C4-2B (cell line): Measurements from ENCODE around the gene PRCD.

Experiments
- H3K27ac ChIP-seq: fragments of 450-650 bp; 2 replicates; pipeline ENCODE4 v1.5.1; 2017
- ZFX ChIP-seq: fragments of 450-650 bp; IDR thresholded peaks from 2 replicates; pipeline ENCODE4 v1.6.1; 2017
- TF ChIP-seq, protein P1 (sequence below): fragments of 450-650 bp; conservative IDR thresholded peaks from 2 replicates; pipeline ENCODE4 v1.5.1; 2017; ENCODE audit warnings: mild to moderate bottlenecking

The PRCD gene

GRCh38 chr17:76588182-76588581 lies 48.3 kb downstream of the PRCD start:
- TF ChIP-seq ZFX: no peak
- TF ChIP-seq, protein P1, sequence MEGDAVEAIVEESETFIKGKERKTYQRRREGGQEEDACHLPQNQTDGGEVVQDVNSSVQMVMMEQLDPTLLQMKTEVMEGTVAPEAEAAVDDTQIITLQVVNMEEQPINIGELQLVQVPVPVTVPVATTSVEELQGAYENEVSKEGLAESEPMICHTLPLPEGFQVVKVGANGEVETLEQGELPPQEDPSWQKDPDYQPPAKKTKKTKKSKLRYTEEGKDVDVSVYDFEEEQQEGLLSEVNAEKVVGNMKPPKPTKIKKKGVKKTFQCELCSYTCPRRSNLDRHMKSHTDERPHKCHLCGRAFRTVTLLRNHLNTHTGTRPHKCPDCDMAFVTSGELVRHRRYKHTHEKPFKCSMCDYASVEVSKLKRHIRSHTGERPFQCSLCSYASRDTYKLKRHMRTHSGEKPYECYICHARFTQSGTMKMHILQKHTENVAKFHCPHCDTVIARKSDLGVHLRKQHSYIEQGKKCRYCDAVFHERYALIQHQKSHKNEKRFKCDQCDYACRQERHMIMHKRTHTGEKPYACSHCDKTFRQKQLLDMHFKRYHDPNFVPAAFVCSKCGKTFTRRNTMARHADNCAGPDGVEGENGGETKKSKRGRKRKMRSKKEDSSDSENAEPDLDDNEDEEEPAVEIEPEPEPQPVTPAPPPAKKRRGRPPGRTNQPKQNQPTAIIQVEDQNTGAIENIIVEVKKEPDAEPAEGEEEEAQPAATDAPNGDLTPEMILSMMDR: no peak
- no peak overlapping the region for H3K27ac ChIP-seq

GRCh38 chr17:76593384-76593826 lies 53.6 kb downstream of the PRCD start:
- TF ChIP-seq ZFX: no peak
- TF ChIP-seq, protein P1: no peak
- no peak overlapping the region for H3K27ac ChIP-seq

GRCh38 chr17:76593959-76594358 lies 54.1 kb downstream of the PRCD start:
- H3K27ac ChIP-seq: no peak overlapping the region

GRCh38 chr17:76594690-76595089 lies 54.8 kb downstream of the PRCD start:
- TF ChIP-seq, protein P1: no peak
- no peak for TF ChIP-seq ZFX
- no peak overlapping the region for H3K27ac ChIP-seq

More at GRCh38 chr17:76593959-76594358, 54.1 kb downstream of the PRCD start:
- TF ChIP-seq, protein P1: no peak
- TF ChIP-seq ZFX: no peak
